ENCODE data around the gene LRIG3.
A peak's percentile ranks its signal among the peaks of the same experiment; 100 is the strongest.
"Not testable (repeated sequence)": the region's sequence is repeated elsewhere in the genome, so short reads cannot be mapped to it uniquely, and the experiment has no call there.

LRIG3 gene

DNA sequence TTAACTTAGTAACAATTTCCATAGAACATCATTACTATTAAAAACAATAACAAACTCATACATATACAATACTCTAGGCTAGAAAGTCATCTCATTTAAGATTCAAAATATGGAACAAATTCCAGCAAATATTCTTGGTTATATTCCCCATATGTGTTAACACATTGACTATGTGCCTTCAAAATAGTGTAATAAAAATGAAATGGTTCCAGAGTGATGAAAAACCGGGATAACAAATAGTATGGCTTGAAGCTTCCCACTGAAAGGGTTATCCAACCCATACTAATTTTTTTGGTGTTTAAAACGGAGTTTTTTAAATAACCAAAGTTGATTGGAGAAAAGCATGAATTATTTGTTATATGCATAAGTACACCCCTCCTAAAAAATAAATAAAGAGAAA is 5.3 kb downstream of the LRIG3 start:
- Histone ChIP-seq H3K4me1 (peaks cover 0 to 53% (median 15%) of the 10 kb centered on the region in 4 donors), H3K9me3 (no peaks in the 10 kb centered on the region), H3K36me3 (peaks cover 21 to 25% (median 24%) of the 10 kb centered on the region in 3 donors), H3K27me3 (no peaks in the 10 kb centered on the region), H3K27ac (peak overlapping the region; percentile 97 to 98), H3K4me3 (peak overlapping the region in 1 of 2 donors; percentile 24)
- intact Hi-C loops (cut with DNase I; ENCODE audit: low total_unique reads): loop anchor here (5.0 kb wide), 2 partner anchors 33 to 378 kb away; no protein-coding TSS in a partner anchor
- TF ChIP-seq CTCF (IDR thresholded peaks at IDR 0.05): no peak
- no peak for DNase-seq

- H3K27me3 ChIP-seq: no peaks in the 10 kb centered on the region
- intact Hi-C loops (cut with DNase I; ENCODE audit: low total_unique reads): no loop called here
- DNase-seq: no peak
- TF ChIP-seq CTCF (IDR thresholded peaks at IDR 0.05): no peak
- peaks cover 21 to 30% (median 24%) of the 10 kb centered on the region in 3 donors for H3K36me3 ChIP-seq
- H3K9me3 ChIP-seq: no peaks in the 10 kb centered on the region
- H3K27ac ChIP-seq: peak overlapping the region; percentile 97 to 98
- peaks cover 0 to 58% (median 16%) of the 10 kb centered on the region in 4 donors for H3K4me1 ChIP-seq
- H3K4me3 ChIP-seq: no peak overlapping the region
These were observed 5.8 kb downstream of the LRIG3 start for GRCh38 chr12:58914457-58914856.

- Histone ChIP-seq H3K9me3 (no peaks in the 10 kb centered on the region), H3K27ac (no peak overlapping the region), H3K27me3 (no peaks in the 10 kb centered on the region), H3K4me1 (peaks cover 0 to 44% (median 15%) of the 10 kb centered on the region in 4 donors), H3K36me3 (peaks cover 17 to 37% (median 36%) of the 10 kb centered on the region in 3 donors), H3K4me3 (no peak overlapping the region)
- no peak for TF ChIP-seq CTCF (IDR thresholded peaks at IDR 0.05)
- DNase-seq: no peak
- intact Hi-C loops (cut with DNase I; ENCODE audit: low total_unique reads): no loop called here
These were observed 12.9 kb downstream of the LRIG3 start for GRCh38 chr12:58907391-58907790.

DNA sequence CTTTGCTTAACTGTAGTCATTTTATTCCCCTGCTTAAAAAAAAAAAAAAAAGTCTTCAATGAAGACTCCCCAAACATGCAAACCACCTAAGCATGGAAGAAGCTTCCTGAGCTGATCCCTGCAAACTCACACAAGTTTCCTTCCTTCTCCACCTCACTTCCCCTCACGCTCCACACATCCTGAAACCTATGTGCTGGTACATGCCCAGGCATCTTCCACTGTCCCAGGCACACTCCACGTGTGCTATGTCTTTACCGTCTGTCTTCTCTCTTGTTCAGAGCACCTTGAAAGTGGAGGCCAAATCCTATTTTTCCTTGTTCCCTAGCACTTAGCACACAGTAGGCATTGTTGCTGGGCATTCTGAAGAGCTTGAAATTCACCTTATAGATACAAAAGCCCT is 13.4 kb downstream of the LRIG3 start:
- Histone ChIP-seq H3K27ac (no peak overlapping the region), H3K36me3 (peaks cover 15 to 32% (median 31%) of the 10 kb centered on the region in 3 donors), H3K27me3 (no peaks in the 10 kb centered on the region), H3K4me3 (no peak overlapping the region), H3K4me1 (peaks cover 0 to 40% (median 14%) of the 10 kb centered on the region in 4 donors), H3K9me3 (no peaks in the 10 kb centered on the region)
- intact Hi-C loops (cut with DNase I; ENCODE audit: low total_unique reads): no loop called here
- DNase-seq: no peak
- TF ChIP-seq CTCF (IDR thresholded peaks at IDR 0.05): no peak

- intact Hi-C loops (cut with DNase I; ENCODE audit: low total_unique reads): no loop called here
- no peaks in the 10 kb centered on the region for H3K9me3 ChIP-seq
- TF ChIP-seq CTCF (IDR thresholded peaks at IDR 0.05): no peak
- DNase-seq: no peak
- H3K4me1 ChIP-seq: peaks cover 0 to 39% (median 12%) of the 10 kb centered on the region in 4 donors
- peaks cover 9 to 23% (median 20%) of the 10 kb centered on the region in 3 donors for H3K36me3 ChIP-seq
- H3K4me3 ChIP-seq: no peak overlapping the region
- no peak overlapping the region for H3K27ac ChIP-seq
- H3K27me3 ChIP-seq: no peaks in the 10 kb centered on the region
These were observed 14.9 kb downstream of the LRIG3 start for GRCh38 chr12:58905422-58905821.

GRCh38 chr12:58902726-58903125 is 17.6 kb downstream of the LRIG3 start:
- H3K27me3 ChIP-seq; intact Hi-C loops (cut with DNase I; ENCODE audit: low total_unique reads); DNase-seq; H3K4me3 ChIP-seq; H3K27ac ChIP-seq; H3K9me3 ChIP-seq: not testable (repeated sequence)
- H3K4me1 ChIP-seq: peaks cover 0 to 34% (median 11%) of the 10 kb centered on the region in 4 donors
- peaks cover 9 to 15% (median 11%) of the 10 kb centered on the region in 3 donors for H3K36me3 ChIP-seq
